ENCODE measurements around the gene CDK2.

GRCh38 chr12:56018356-56018755 is 51.7 kb downstream of the CDK2 start:
- TF ChIP-seq CTCF (IDR thresholded peaks at IDR 0.05 in 4 of 5, conservative IDR thresholded peaks at IDR 0.05 in 1 of 5) (no peak), POLR2A (IDR thresholded peaks at IDR 0.05) (no peak)

Measured in gastrocnemius medialis (tissue), 4 donors.